Stimulated activated CD8-positive, alpha-beta memory T cell treated with anti-CD3 and anti-CD28 coated beads, Interleukin-12 subunit alpha, Interleukin-12 subunit beta, amount 100 ng/mL, for 1 hour (primary cell): ENCODE results near the gene SGCD.

ENCODE experiments used
- DNase-seq: peaks from one replicate; pipeline ENCODE4 v3.0.0-alpha.2; 2020; ENCODE audit warnings: low read depth

The SGCD gene

GRCh38 chr5:156401804-156402203 is 74.8 kb downstream of the SGCD start:
- DNase-seq = no peak

GRCh38 chr5:156402387-156402921 is 75.5 kb downstream of the SGCD start:
- no peak for DNase-seq

GRCh38 chr5:156405988-156406387 is 79.0 kb downstream of the SGCD start:
- DNase-seq = no peak

GRCh38 chr5:156407251-156407650 is 80.3 kb downstream of the SGCD start:
- no peak for DNase-seq

- no peak for DNase-seq
Measured at GRCh38 chr5:156409834-156410233, 82.9 kb downstream of the SGCD start.

- DNase-seq = no peak
Measured at GRCh38 chr5:156411185-156411613, 84.2 kb downstream of the SGCD start.

- DNase-seq = no peak
Measured at GRCh38 chr5:156411957-156412356, 85.0 kb downstream of the SGCD start.

GRCh38 chr5:156414391-156414790 is 87.4 kb downstream of the SGCD start:
- DNase-seq = no peak

GRCh38 chr5:156419661-156420060 is 92.7 kb downstream of the SGCD start:
- DNase-seq = no peak

- no peak for DNase-seq
Measured at GRCh38 chr5:156420665-156421064, 93.7 kb downstream of the SGCD start.

- DNase-seq = no peak
Measured at GRCh38 chr5:156421798-156422197, 94.8 kb downstream of the SGCD start.

GRCh38 chr5:156423597-156423996 is 96.6 kb downstream of the SGCD start:
- no peak for DNase-seq

GRCh38 chr5:156427315-156427714 is 100.4 kb downstream of the SGCD start:
- DNase-seq = no peak

- no peak for DNase-seq
Measured at GRCh38 chr5:156431956-156432829, 105.2 kb downstream of the SGCD start.

GRCh38 chr5:156432830-156433105 is 105.8 kb downstream of the SGCD start:
- DNase-seq = no peak

GRCh38 chr5:156434471-156434870 is 107.5 kb downstream of the SGCD start:
- no peak for DNase-seq

GRCh38 chr5:156435101-156435500 is 108.1 kb downstream of the SGCD start:
- no peak for DNase-seq

GRCh38 chr5:156438076-156438475 is 111.1 kb downstream of the SGCD start:
- DNase-seq = no peak

GRCh38 chr5:156444753-156445291 is 117.9 kb downstream of the SGCD start:
- DNase-seq = no peak

- no peak for DNase-seq
Measured at GRCh38 chr5:156446526-156446925, 119.6 kb downstream of the SGCD start.

- DNase-seq = no peak
Measured at GRCh38 chr5:156450778-156451177, 123.8 kb downstream of the SGCD start.

- DNase-seq = no peak
Measured at GRCh38 chr5:156451505-156451904, 124.5 kb downstream of the SGCD start.

GRCh38 chr5:156456857-156457256 is 129.9 kb downstream of the SGCD start:
- no peak for DNase-seq
